ENCODE results near the gene DPM2. TPM values are rescaled to one million over a fixed set of nuclear protein-coding genes. Genes with fewer than 3 reads are reported as not detected.

DPM2 gene
- total and polyA plus RNA-seq, 2 of the 4 experiments (the other 2 are of a cell fraction), result 10.8 to 60.6 TPM

DNA sequence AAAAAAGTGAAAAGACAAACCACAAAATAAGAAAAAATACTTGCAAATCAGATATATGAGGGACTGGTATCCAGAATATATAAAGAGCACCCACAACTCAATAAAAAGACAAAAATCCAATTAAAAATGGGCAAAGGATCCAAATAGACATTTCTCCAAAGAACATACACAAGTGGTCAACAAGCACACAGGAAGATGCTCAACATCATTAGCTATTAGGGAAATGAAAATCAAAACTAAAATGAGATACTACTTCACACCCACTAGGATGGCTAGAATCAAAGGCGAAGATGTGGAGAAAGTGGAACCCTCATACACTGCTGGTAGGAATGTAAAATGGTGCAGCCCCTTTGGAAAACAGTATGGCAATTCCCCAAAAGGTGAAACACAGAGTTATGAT lies 21.1 kb upstream of the DPM2 start:
- H3K36me3 ChIP-seq (ENCODE audit: control insufficient read depth, insufficient read depth, low read length), result no peaks in the 10 kb centered on the region
- peaks cover 9% of the 10 kb centered on the region for H3K9me1 ChIP-seq (ENCODE audit: insufficient read depth, low read length)
- no peak overlapping the region for H3K4me3 ChIP-seq (ENCODE audit: insufficient read depth, low read depth, low read length)
- H3K4me2 ChIP-seq (ENCODE audit: low read depth, low read length), result no peak overlapping the region
- no peak overlapping the region for H3K4ac ChIP-seq (ENCODE audit: low read depth, low read length)
- ATAC-seq (ENCODE audit: low read depth), result no peak
- H3K56ac ChIP-seq (ENCODE audit: extremely low read depth, insufficient read depth, low read length), result no peak overlapping the region
- no peak for DNase-seq
- no peaks in the 10 kb centered on the region; the same call in 1 of the 2 replicates for H3K9me3 ChIP-seq (ENCODE audit: control insufficient read depth, insufficient read depth, low read length)
- H3K27ac ChIP-seq (ENCODE audit: insufficient read depth, low read length), result no peak overlapping the region
- H3K18ac ChIP-seq (ENCODE audit: low read depth, low read length), result no peak overlapping the region
- H3K27me3 ChIP-seq (ENCODE audit: control insufficient read depth, insufficient read depth, low read length), result no peaks in the 10 kb centered on the region
- H3K14ac ChIP-seq (replicated peaks; ENCODE audit: low read depth, low read length), result no peak overlapping the region
- no peak overlapping the region for H3K23ac ChIP-seq (ENCODE audit: low read depth, low read length)
- peaks cover 15% of the 10 kb centered on the region for H3K4me1 ChIP-seq (ENCODE audit: control insufficient read depth, insufficient read depth, low read length)
- in situ Hi-C loops (cut with MboI; ENCODE audit: low sequenced_read_pairs) (loop anchor here (5.0 kb wide), 1 partner anchor 74 kb away; no protein-coding TSS in a partner anchor), intact Hi-C loops (cut with micrococcal nuclease) (no loop called here), dilution Hi-C loops (cut with HindIII; ENCODE audit: low sequenced_read_pairs, unreplicated experiment) (no loop called here)
- no peak overlapping the region for H2AFZ ChIP-seq (replicated peaks; ENCODE audit: low read length, poor library complexity)
- H3K9ac ChIP-seq (ENCODE audit: low read depth, low read length), result no peak overlapping the region
- ChIA-PET CTCF (no interaction called here), POLR2A (ENCODE audit: unreplicated experiment) (no interaction called here)
- H2BK5ac ChIP-seq (ENCODE audit: low read depth, low read length, poor library complexity, severe bottlenecking), result no peak overlapping the region
- H2BK15ac ChIP-seq (ENCODE audit: low read depth, low read length), result no peak overlapping the region
- no peak for TF ChIP-seq MXI1 (IDR thresholded peaks at IDR 0.05; ENCODE audit: borderline replicate concordance, low read depth, low read length)
- TF ChIP-seq MAFK (IDR thresholded peaks at IDR 0.05; ENCODE audit: low read depth, low read length), result no peak
- no peak for TF ChIP-seq CEBPB (IDR thresholded peaks at IDR 0.05; ENCODE audit: low read depth, low read length)
- TF ChIP-seq RCOR1 (IDR thresholded peaks at IDR 0.05; ENCODE audit: insufficient replicate concordance, low read length), result no peak
- TF ChIP-seq POLR2A (IDR thresholded peaks at IDR 0.05; ENCODE audit: low read depth, low read length), result no peak
- no peak for TF ChIP-seq BHLHE40 (IDR thresholded peaks at IDR 0.05; ENCODE audit: low read depth, low read length)
- TF ChIP-seq CHD1 (IDR thresholded peaks at IDR 0.05; ENCODE audit: low read depth, low read length), result no peak
- no peak for TF ChIP-seq SMC3 (IDR thresholded peaks at IDR 0.05; ENCODE audit: low read depth, low read length)
- TF ChIP-seq, protein P1, sequence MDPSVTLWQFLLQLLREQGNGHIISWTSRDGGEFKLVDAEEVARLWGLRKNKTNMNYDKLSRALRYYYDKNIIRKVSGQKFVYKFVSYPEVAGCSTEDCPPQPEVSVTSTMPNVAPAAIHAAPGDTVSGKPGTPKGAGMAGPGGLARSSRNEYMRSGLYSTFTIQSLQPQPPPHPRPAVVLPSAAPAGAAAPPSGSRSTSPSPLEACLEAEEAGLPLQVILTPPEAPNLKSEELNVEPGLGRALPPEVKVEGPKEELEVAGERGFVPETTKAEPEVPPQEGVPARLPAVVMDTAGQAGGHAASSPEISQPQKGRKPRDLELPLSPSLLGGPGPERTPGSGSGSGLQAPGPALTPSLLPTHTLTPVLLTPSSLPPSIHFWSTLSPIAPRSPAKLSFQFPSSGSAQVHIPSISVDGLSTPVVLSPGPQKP (IDR thresholded peaks at IDR 0.05; ENCODE audit: borderline replicate concordance, low read depth, low read length), result no peak
- TF ChIP-seq, protein P2, sequence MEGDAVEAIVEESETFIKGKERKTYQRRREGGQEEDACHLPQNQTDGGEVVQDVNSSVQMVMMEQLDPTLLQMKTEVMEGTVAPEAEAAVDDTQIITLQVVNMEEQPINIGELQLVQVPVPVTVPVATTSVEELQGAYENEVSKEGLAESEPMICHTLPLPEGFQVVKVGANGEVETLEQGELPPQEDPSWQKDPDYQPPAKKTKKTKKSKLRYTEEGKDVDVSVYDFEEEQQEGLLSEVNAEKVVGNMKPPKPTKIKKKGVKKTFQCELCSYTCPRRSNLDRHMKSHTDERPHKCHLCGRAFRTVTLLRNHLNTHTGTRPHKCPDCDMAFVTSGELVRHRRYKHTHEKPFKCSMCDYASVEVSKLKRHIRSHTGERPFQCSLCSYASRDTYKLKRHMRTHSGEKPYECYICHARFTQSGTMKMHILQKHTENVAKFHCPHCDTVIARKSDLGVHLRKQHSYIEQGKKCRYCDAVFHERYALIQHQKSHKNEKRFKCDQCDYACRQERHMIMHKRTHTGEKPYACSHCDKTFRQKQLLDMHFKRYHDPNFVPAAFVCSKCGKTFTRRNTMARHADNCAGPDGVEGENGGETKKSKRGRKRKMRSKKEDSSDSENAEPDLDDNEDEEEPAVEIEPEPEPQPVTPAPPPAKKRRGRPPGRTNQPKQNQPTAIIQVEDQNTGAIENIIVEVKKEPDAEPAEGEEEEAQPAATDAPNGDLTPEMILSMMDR (conservative IDR thresholded peaks at IDR 0.05; ENCODE audit: low read depth, low read length), result no peak
- H3K79me1 ChIP-seq (ENCODE audit: low read depth in 1 of 2, low read length in 2 of 2), result peaks cover 23 to 78% of the 10 kb centered on the region in 2 experiments
- no peak overlapping the region for H2BK120ac ChIP-seq (ENCODE audit: low read depth, low read length)
- no CpG with 5 or more reads among the region's 1 CpG for WGBS, 2 experiments (ENCODE audit: extremely low coverage in 2 of 2, insufficient read length in 1 of 2)
- no peak overlapping the region for H2AK9ac ChIP-seq (replicated peaks; ENCODE audit: low read depth, low read length, poor library complexity)
- H4K91ac ChIP-seq (ENCODE audit: insufficient read depth, low read depth, low read length), result no peak overlapping the region
- H2BK20ac ChIP-seq (ENCODE audit: low read depth, low read length), result no peak overlapping the region
- no peak overlapping the region for H4K8ac ChIP-seq (ENCODE audit: low read depth in 2 of 2, low read length in 2 of 2)
- H2AK5ac ChIP-seq (ENCODE audit: low read depth, low read length), result no peak overlapping the region
- BruUV-seq (replicated peaks), result no TSS peak
- H4K5ac ChIP-seq (ENCODE audit: low read depth, low read length), result no peak overlapping the region
- peaks cover 23% of the 10 kb centered on the region for H4K20me1 ChIP-seq (ENCODE audit: insufficient read depth, low read length)

Data from IMR-90 (cell line).